ENCODE results near the gene RAMAC.
"Not testable (repeated sequence)": the region's sequence is repeated elsewhere in the genome, so short reads cannot be mapped to it uniquely, and the experiment has no call there.

RAMAC gene

GRCh38 chr15:83015361-83015760, 29.4 kb downstream of the RAMAC start:
- no peak for DNase-seq

- no peak for DNase-seq
Measured at GRCh38 chr15:83016906-83017305, 30.9 kb downstream of the RAMAC start.

- no peak for DNase-seq
Measured at GRCh38 chr15:83018436-83018835, 32.4 kb downstream of the RAMAC start.

GRCh38 chr15:83030021-83030420, 44.0 kb downstream of the RAMAC start:
- no peak for DNase-seq

GRCh38 chr15:83031234-83031633, 45.2 kb downstream of the RAMAC start:
- not testable (repeated sequence) for DNase-seq

- DNase-seq, result no peak
Measured at GRCh38 chr15:83036253-83036652, 50.2 kb downstream of the RAMAC start.

GRCh38 chr15:83039206-83039605, 53.2 kb downstream of the RAMAC start:
- DNase-seq, result no peak
